NCI-H1436 treated with DMSO at 0.1 percent for 48 hours (cell line): Measurements from ENCODE around the gene BTBD19.
"Not testable (repeated sequence)": the region's sequence is repeated elsewhere in the genome, so short reads cannot be mapped to it uniquely, and the experiment has no call there.

Source experiments
- DNase-seq: peaks from one replicate; lab custom pipeline; 2025; lab: John Stamatoyannopoulos, UW

The BTBD19 gene

DNA sequence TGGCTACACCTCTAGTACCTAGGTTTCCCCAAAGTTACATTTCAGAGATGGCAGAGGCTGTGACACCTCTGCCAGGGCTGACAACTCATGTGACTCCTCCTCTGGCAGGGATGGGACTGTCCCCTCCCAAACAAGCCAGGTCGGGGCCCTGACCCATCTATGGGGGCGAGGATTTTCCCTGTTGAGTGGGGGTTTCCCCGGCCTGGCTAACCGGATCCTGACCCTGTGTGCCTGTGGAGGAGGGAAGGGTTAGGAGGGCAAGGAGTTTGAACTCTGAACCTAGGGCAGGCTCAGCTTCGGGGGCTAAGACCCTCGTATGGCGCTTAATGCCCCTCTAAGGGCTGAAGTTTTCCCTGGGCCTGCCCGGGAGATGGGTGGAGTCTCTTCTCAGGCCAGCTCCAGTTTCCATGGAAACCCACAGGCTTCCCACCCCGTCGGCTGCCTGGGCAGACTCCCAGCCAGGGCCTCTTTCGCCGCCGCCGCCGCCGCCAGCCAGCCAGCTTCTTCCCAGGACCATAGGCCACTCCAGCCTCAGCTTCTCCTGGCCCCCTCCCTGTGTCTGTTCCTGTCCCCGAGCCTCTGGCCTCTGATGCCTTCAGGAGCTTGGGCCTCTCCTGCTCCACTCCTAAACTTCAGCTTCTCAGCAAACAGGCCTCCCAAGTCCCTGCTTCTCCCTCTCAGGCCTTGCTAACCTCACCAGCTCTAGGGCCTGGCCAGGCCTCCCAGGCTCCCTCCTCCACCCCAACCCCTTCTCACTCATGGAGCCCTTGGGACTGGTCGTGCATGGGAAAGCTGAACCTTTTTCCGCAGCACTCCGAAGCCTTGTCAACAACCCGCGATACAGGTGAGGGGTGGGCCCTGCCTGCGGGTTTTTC lies at the start of gene BTBD19:
Gene BTBD19 (plus strand): TSS at position 461 of the 875 bp plus-strand sequence. CDS start 298 bp downstream, at position 759.
- no peak for DNase-seq

DNA sequence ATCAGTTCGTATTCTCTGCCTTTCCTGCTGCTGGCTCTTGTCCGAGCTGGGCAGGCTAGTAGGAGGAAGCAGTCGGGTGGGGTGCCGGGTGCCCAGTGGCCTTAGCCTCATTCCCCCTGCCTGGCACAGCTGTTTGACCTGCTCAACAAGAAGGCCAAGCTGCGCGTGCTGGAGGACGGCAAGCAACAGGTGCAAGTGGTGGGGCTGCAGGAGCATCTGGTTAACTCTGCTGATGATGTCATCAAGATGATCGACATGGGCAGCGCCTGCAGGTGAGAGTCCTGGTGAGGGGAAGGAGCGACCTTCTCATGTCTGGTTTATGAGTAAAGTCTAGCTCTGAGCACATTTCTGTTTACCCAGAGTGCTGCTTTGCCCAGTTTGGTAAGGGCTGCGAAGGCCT lies 49.2 kb upstream of the BTBD19 start:
- DNase-seq: no peak

DNA sequence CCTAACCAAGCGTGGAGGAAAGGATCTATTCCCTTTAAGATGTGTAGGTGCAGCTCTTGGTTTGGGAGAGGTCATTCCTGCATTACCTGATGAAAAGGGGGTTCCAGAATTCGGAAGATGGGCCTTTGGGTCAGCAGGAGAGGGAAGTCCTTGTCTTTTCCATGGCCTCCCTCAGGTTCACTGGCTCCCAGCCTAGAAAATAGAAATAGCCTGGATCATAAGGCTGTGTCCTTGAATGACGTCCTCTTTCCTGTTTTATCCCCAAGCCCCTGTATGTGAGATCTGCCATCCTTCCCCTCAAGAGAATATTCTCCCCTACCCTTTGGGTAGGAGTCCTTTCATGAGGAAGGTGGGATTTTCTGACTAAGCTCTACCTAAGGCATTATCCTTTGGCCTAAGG lies 47.4 kb upstream of the BTBD19 start:
- DNase-seq: no peak

GRCh38 chr1:44766421-44766820 lies 41.9 kb upstream of the BTBD19 start:
- not testable (repeated sequence) for DNase-seq

DNA sequence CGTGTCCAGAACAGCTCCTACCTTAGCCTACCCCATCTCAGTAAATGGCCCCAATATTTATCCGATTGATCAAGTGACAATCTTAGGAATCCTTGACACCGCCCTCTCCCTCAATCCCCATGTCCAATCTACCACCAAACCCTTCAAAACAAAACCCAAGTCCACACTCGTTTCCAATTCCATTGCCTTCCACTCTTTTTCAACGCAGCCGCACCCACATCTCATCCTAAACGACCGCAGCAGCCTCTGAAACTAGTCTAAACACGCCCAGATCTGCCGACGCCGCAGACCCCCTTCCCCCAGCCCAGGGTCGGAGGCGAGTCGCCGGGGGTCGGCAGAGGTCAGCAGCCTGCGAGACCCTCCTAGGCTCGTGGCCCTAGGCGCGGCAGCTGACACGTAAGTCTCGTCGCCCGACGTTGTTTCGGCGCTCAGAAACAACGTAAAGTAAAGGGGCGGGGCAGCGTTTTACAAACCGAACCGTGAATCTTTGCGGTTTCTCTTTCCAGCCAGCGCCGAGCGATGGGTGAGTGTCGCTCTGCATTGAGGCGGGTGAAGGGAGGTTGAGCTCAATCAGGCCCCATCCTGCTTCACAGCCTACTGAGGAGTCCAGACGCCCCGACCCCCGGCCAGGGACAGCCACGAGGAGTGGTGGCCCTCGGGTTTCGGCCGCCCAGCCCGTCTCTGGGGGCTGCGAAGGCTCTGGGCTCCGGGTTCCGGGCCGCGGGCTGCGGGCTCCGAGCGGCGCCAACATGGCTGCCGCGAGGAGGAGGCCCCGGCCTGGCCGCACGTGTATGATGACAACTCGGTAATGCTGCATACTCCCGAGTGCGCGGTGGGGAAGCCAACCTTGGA lies 33.0 kb upstream of the BTBD19 start, which contains the start of gene RPS8:
Gene RPS8 (plus strand): TSS at position 463 of the 852 bp plus-strand sequence. CDS start 57 bp downstream, at position 520.
- peak; percentile 57 for DNase-seq

- DNase-seq: no peak
These were observed 32.2 kb upstream of the BTBD19 start for GRCh38 chr1:44775930-44776729.

- DNase-seq: no peak
These were observed 31.6 kb upstream of the BTBD19 start for GRCh38 chr1:44776730-44777068.

- no peak for DNase-seq
These were observed 30.8 kb upstream of the BTBD19 start for GRCh38 chr1:44777547-44777946.

- no peak for DNase-seq
These were observed 30.2 kb upstream of the BTBD19 start for GRCh38 chr1:44777969-44778635.

GRCh38 chr1:44778705-44779576 lies 29.4 kb upstream of the BTBD19 start:
- no peak for DNase-seq

DNA sequence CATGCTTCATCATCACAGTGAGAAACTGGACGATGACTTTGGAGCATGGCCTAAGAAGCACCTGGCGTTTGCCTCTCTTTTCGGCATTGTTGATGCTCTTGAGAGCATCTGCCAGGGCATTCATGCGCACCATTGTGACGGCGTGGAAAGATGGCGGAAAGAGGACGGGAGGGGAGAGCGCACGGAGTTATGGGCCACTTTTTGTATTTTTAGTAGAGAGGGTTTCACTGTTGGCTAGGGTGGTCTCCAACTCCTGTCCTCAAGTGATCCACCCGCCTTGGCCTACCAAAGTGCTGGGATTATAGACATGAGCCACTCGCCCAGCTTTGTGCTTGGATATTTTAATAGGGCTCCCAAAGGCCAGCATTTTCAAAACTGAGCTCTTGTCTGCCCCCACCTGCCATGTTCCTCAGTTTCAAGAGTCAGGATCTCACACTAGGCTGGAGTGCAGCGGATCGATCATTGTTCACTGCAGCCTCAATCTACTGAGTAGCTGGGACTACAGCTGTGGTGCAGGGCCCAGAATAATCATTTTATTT lies 27.7 kb upstream of the BTBD19 start:
- DNase-seq: no peak

DNA sequence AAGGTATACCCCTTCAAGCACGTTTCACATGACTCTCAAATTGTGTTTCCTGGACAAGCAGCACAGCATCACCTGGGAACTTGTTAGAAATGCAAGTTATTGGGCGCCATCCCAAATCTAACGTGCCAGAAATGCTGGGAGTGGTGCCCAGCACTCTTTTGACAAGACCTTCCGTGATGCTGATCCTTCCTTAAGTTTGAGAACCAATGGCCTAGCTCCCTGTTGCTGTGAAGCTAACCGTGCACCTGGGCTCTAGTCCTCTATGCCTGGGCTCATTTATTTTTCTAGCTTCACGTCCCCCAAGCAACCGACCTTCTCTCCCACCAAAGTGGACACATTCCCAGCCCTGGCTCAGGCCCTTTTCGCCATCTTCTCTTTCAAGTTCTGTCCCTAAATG lies 24.6 kb upstream of the BTBD19 start:
- no peak for DNase-seq

GRCh38 chr1:44784094-44785028 lies 24.0 kb upstream of the BTBD19 start:
- no peak for DNase-seq

GRCh38 chr1:44785029-44785380 lies 23.3 kb upstream of the BTBD19 start:
- DNase-seq: no peak

- DNase-seq: no peak
These were observed 22.7 kb upstream of the BTBD19 start for GRCh38 chr1:44785501-44786137.

GRCh38 chr1:44786138-44786840 lies 22.0 kb upstream of the BTBD19 start:
- DNase-seq: no peak

- no peak for DNase-seq
These were observed 21.4 kb upstream of the BTBD19 start for GRCh38 chr1:44786841-44787426.

DNA sequence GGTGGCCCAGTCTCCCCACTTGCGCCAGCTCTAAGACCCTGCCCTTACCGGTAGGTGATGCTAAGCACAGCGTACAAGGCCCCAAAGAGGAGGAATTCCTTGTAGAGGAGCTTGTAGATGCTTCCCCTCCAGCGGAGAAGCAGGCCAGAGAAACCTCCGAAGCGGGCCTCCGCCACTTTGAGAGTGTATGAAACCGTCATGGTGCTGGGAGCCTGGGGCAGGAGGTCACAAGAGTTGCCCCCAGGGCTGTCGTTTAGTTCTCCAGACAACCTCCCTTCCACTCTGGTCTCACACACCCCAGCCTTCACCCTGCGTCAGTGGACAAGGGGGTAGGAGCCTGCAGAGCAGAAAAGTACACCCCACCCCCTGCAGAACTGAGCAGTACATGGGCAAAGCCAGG lies 20.8 kb upstream of the BTBD19 start:
- no peak for DNase-seq
